HepG2 (cell line): ENCODE results near the gene PMEPA1. TPM values are rescaled to one million over a fixed set of nuclear protein-coding genes. Genes with fewer than 3 reads are reported as not detected.

ENCODE experiments used
- ATAC-seq: fragments of 200-7000 bp; cut with Tn5 transposase; 3 replicates; pipeline ENCODE4 v1.9.1; 2020; ENCODE audit warnings: mild to moderate bottlenecking, moderate library complexity
- BruUV-seq: library from RNA; stranded (reverse); fragments of 400-500 nt; replicated peaks from 2 replicates; lab custom pipeline; 2021; lab: Mats Ljungman, UMichigan
- CTCF ChIA-PET: fragments of 300-600 bp; formaldehyde crosslinking; extraction: SDS; loops from one replicate; lab custom pipeline; 2021; ENCODE audit warnings: low total read pairs, inconsistent platforms, low intra/inter-chr PET ratio; lab: Yijun Ruan, JAX
- POLR2A ChIA-PET: fragments of 350-600 bp; sonication (Branson Sonifier 250); formaldehyde crosslinking; loops from one replicate; lab custom pipeline; 2020; ENCODE audit warnings: antibody characterized with exemption, inconsistent platforms; lab: Yijun Ruan, JAX
- DNase-seq: peaks from one replicate; pipeline ENCODE4 v3.0.0-alpha.2; 2015; ENCODE audit warnings: low spot score
- FAIRE-seq: peaks from 3 replicates; lab custom pipeline; 2011; peaks lifted over from hg19 to GRCh38; lab: Jason Lieb, UNC
- H2AFZ ChIP-seq: one replicate; pipeline ENCODE4 v1.6.1; 2011; ENCODE audit warnings: low read length, inconsistent platforms
- H3K27ac ChIP-seq: fragments of 300-600 bp; 3 replicates; pipeline ENCODE4 v1.8.0; 2011; ENCODE audit warnings: mixed run types, mild to moderate bottlenecking, mixed read lengths, low read length, inconsistent platforms; ENCODE audit not compliant: insufficient read depth; ENCODE audit errors: extremely low read length
- H3K27me3 ChIP-seq, 2 experiments: fragments of 200-600 bp in 1 of 2; 2 replicates in 1 of 2; 3 replicates in 1 of 2; pipeline versions ENCODE4 v1.6.0 to v1.8.0; 2011; ENCODE audit warnings: low read length in 2 of 2, mild to moderate bottlenecking in 2 of 2, moderate library complexity in 2 of 2, inconsistent platforms in 1 of 2; ENCODE audit not compliant: insufficient read depth in 2 of 2, control insufficient read depth in 1 of 2
- H3K36me3 ChIP-seq, 2 experiments: fragments of 200-600 bp in 1 of 2; replicated peaks in 1 of 2; 2 replicates in 1 of 2; 3 replicates in 1 of 2; pipeline versions ENCODE4 v1.5.1 to v1.8.0; 2011; ENCODE audit warnings: low read length in 2 of 2, inconsistent platforms in 1 of 2; ENCODE audit not compliant: insufficient read depth in 2 of 2, control insufficient read depth in 1 of 2
- H3K4me1 ChIP-seq: 2 replicates; pipeline ENCODE4 v1.5.1; 2012; ENCODE audit warnings: low read length, inconsistent platforms; ENCODE audit not compliant: insufficient read depth
- H3K4me2 ChIP-seq: 2 replicates; pipeline ENCODE4 v1.6.0; 2011; ENCODE audit warnings: low read depth, low read length, inconsistent platforms
- H3K4me3 ChIP-seq, 3 experiments: fragments of 200-600 bp in 1 of 3; sonication (generic), shearing (Covaris generic) in 1 of 3; replicated peaks in 1 of 3; 2 replicates each; pipeline ENCODE4 v1.5.1; 2011 to 2016; ENCODE audit warnings: low read length in 3 of 3, inconsistent platforms in 2 of 3, low read depth in 2 of 3, mild to moderate bottlenecking in 2 of 3, control low read depth in 1 of 3, mixed read lengths in 1 of 3; ENCODE audit not compliant: insufficient read depth in 1 of 3
- H3K79me2 ChIP-seq: one replicate; pipeline ENCODE4 v1.6.1; 2011; ENCODE audit warnings: low read length, inconsistent platforms; ENCODE audit not compliant: insufficient read depth
- H3K9ac ChIP-seq: 2 replicates; pipeline ENCODE4 v1.6.0; 2011; ENCODE audit warnings: mild to moderate bottlenecking, low read depth, low read length, inconsistent platforms; ENCODE audit not compliant: insufficient read depth
- H3K9me3 ChIP-seq: 2 replicates; pipeline ENCODE4 v1.5.1; 2012; ENCODE audit warnings: mild to moderate bottlenecking, low read length
- H4K20me1 ChIP-seq: 2 replicates; pipeline ENCODE4 v1.6.0; 2011; ENCODE audit warnings: inconsistent platforms, mild to moderate bottlenecking, low read length, moderate library complexity; ENCODE audit not compliant: insufficient read depth
- KAT8 ChIP-seq: IDR thresholded peaks from 2 replicates; pipeline ENCODE4 v1.6.1; 2016; ENCODE audit warnings: missing genetic modification reagents, missing compliant biosample characterization
- RAD21 ChIP-seq: fragments of 450-650 bp; formaldehyde crosslinking; IDR thresholded peaks from 2 replicates; pipeline ENCODE4 v1.5.0; 2020; ENCODE audit warnings: mild to moderate bottlenecking
- RBFOX2 ChIP-seq: fragments of 200-400 bp; formaldehyde crosslinking; IDR thresholded peaks from 2 replicates; pipeline ENCODE4 v1.6.1; 2017; ENCODE audit warnings: low read depth, mild to moderate bottlenecking, low read length
- SETDB1 ChIP-seq: sonication (generic); formaldehyde crosslinking; IDR thresholded peaks from 2 replicates; pipeline ENCODE4 v1.5.1; 2020; ENCODE audit warnings: missing genetic modification reagents, mild to moderate bottlenecking, borderline replicate concordance
- SRSF4 ChIP-seq: fragments of 200-400 bp; formaldehyde crosslinking; IDR thresholded peaks from one replicate; pipeline ENCODE4 v1.6.1; 2018; ENCODE audit warnings: mild to moderate bottlenecking, low read depth, low read length, moderate library complexity; ENCODE audit not compliant: poor library complexity, severe bottlenecking
- ZNF530 ChIP-seq: sonication (generic); formaldehyde crosslinking; IDR thresholded peaks from 2 replicates; pipeline ENCODE4 v1.5.0; 2020; ENCODE audit warnings: low read depth, mild to moderate bottlenecking, missing genetic modification reagents
- ZNF672 ChIP-seq: sonication (generic); formaldehyde crosslinking; IDR thresholded peaks from 2 replicates; pipeline ENCODE4 v1.8.1; 2022; ENCODE audit warnings: missing genetic modification reagents
- WGBS: methylation state at CpG from one replicate; pipeline ENCODE4 v1.1.6; 2017; ENCODE audit warnings: low lambda C conversion rate; 5-methylcytosine and 5-hydroxymethylcytosine counted together
- in situ Hi-C: cut with HindIII; loops from 2 replicates; pipeline ENCODE4 v1.10.0; 2017; ENCODE audit warnings: low pct_unique_long_range_greater_than_20kb; ENCODE audit not compliant: extremely low pct_ligation_motif_present
- intact Hi-C: fragments of 100-400 bp; cut with micrococcal nuclease; formaldehyde crosslinking; loops from one replicate; pipeline ENCODE4 v1.10.0; 2022; ENCODE audit not compliant: unreplicated experiment
- polyA plus RNA-seq, 8 experiments: library from polyadenylated mRNA; depleted of rRNA in 3 of 8; stranded (reverse) in 7 of 8; unstranded in 1 of 8; fragments of >200 nt; fragmentation: Illumina TruSeq in 4 of 8; extraction: Trizol in 4 of 8; gene quantifications; 2 replicates each; pipeline versions ENCODE4 v1.2.1 to v1.2.3, GENCODE V29; 2011 to 2016; ENCODE audit warnings: low read depth in 4 of 8, missing spikeins in 1 of 8, mixed read lengths in 1 of 8; ENCODE audit not compliant: insufficient read depth in 1 of 8
- total RNA-seq, 5 experiments: library from RNA; depleted of rRNA; stranded (reverse); fragments of >200 nt; fragmentation: Illumina TruSeq; extraction: Trizol; gene quantifications; 2 replicates each; pipeline ENCODE4 v1.2.3, GENCODE V29; 2016; ENCODE audit warnings: low read depth in 1 of 5
- TF ChIP-seq, protein P1 (sequence below): sonication (generic); formaldehyde crosslinking; IDR thresholded peaks from 2 replicates; pipeline ENCODE4 v1.4.0; 2020; ENCODE audit warnings: missing genetic modification reagents
- TF ChIP-seq, protein P2 (sequence below): sonication (generic); formaldehyde crosslinking; conservative IDR thresholded peaks from 2 replicates; pipeline ENCODE4 v1.8.0; 2022; ENCODE audit warnings: mild to moderate bottlenecking, moderate library complexity, missing genetic modification reagents
- TF ChIP-seq, protein P3 (sequence below): sonication (generic); formaldehyde crosslinking; IDR thresholded peaks from 2 replicates; pipeline ENCODE4 v1.8.1; 2022; ENCODE audit warnings: mild to moderate bottlenecking, missing genetic modification reagents
- TF ChIP-seq, protein P4 (sequence below): sonication (generic); formaldehyde crosslinking; IDR thresholded peaks from 2 replicates; pipeline ENCODE4 v1.5.1; 2020; ENCODE audit warnings: mild to moderate bottlenecking, moderate library complexity, missing genetic modification reagents

The PMEPA1 gene
- total and polyA plus RNA-seq, 2 of the 13 experiments (the other 11 are each of a cell fraction or from before 2014, with no cell fraction given) = not detected

DNA sequence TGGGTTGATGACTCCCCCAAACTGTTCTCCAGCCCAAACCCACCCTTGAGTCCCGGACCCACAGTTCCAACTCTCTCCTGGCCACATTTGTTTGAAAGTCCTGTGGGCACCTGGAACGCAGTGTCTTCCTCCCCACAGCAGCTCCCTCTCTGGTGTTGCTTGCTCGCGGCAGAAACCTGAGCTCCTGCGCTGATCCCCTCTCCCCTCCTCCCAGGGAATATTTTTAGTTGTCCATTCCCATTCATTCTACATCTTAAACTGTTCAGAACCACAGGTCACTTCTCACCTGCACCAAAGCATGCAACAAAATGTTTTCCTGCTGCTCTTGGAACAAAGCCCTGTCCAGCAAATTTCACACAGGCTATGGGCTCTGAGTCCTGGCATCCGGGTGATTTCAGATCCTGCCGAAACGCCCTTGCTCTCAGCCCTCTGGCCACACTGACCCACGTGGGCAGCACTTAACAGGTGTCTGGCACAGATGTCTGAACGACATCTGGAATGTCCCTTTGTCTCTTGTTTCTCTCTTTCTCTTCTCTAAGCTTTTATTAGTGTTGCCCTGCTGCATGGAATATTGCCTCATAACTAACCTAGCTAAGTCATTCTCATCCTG is 27.0 kb upstream of the PMEPA1 start:
- 1% methylated on average over 10 of the region's 10 CpGs for WGBS
- intact Hi-C loops (no loop called here), in situ Hi-C loops (no loop called here)
- BruUV-seq = no TSS peak
- Histone ChIP-seq H3K4me1 (no peaks in the 10 kb centered on the region), H3K9ac (no peak overlapping the region), H3K4me3 (no peak overlapping the region), H3K4me2 (no peak overlapping the region), H3K9me3 (no peaks in the 10 kb centered on the region), H3K27ac (no peak overlapping the region), H2AFZ (no peak overlapping the region), H4K20me1 (no peaks in the 10 kb centered on the region), H3K27me3 (peaks cover 3 to 46% of the 10 kb centered on the region in 2 experiments; a peak in 4 of 5 replicates), H3K79me2 (no peaks in the 10 kb centered on the region), H3K36me3 (no peaks in the 10 kb centered on the region)
- ATAC-seq (no peak), FAIRE-seq (no peak), DNase-seq (no peak)
- ChIA-PET CTCF (no interaction called here), POLR2A (no interaction called here)
- TF ChIP-seq RBFOX2 = no peak
- no peak for TF ChIP-seq ZNF672 (CRISPR knock-in tag)
- no peak for TF ChIP-seq KAT8 (CRISPR knock-in tag)
- TF ChIP-seq, protein P1, sequence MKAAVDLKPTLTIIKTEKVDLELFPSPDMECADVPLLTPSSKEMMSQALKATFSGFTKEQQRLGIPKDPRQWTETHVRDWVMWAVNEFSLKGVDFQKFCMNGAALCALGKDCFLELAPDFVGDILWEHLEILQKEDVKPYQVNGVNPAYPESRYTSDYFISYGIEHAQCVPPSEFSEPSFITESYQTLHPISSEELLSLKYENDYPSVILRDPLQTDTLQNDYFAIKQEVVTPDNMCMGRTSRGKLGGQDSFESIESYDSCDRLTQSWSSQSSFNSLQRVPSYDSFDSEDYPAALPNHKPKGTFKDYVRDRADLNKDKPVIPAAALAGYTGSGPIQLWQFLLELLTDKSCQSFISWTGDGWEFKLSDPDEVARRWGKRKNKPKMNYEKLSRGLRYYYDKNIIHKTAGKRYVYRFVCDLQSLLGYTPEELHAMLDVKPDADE = no peak
- TF ChIP-seq, protein P2, sequence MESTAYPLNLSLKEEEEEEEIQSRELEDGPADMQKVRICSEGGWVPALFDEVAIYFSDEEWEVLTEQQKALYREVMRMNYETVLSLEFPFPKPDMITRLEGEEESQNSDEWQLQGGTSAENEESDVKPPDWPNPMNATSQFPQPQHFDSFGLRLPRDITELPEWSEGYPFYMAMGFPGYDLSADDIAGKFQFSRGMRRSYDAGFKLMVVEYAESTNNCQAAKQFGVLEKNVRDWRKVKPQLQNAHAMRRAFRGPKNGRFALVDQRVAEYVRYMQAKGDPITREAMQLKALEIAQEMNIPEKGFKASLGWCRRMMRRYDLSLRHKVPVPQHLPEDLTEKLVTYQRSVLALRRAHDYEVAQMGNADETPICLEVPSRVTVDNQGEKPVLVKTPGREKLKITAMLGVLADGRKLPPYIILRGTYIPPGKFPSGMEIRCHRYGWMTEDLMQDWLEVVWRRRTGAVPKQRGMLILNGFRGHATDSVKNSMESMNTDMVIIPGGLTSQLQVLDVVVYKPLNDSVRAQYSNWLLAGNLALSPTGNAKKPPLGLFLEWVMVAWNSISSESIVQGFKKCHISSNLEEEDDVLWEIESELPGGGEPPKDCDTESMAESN = no peak
- no peak for TF ChIP-seq SETDB1 (CRISPR knock-in tag)
- TF ChIP-seq, protein P3, sequence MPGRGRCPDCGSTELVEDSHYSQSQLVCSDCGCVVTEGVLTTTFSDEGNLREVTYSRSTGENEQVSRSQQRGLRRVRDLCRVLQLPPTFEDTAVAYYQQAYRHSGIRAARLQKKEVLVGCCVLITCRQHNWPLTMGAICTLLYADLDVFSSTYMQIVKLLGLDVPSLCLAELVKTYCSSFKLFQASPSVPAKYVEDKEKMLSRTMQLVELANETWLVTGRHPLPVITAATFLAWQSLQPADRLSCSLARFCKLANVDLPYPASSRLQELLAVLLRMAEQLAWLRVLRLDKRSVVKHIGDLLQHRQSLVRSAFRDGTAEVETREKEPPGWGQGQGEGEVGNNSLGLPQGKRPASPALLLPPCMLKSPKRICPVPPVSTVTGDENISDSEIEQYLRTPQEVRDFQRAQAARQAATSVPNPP (CRISPR knock-in tag) = no peak
- no peak for TF ChIP-seq RAD21 (CRISPR knock-in tag)
- no peak for TF ChIP-seq SRSF4
- TF ChIP-seq, protein P4, sequence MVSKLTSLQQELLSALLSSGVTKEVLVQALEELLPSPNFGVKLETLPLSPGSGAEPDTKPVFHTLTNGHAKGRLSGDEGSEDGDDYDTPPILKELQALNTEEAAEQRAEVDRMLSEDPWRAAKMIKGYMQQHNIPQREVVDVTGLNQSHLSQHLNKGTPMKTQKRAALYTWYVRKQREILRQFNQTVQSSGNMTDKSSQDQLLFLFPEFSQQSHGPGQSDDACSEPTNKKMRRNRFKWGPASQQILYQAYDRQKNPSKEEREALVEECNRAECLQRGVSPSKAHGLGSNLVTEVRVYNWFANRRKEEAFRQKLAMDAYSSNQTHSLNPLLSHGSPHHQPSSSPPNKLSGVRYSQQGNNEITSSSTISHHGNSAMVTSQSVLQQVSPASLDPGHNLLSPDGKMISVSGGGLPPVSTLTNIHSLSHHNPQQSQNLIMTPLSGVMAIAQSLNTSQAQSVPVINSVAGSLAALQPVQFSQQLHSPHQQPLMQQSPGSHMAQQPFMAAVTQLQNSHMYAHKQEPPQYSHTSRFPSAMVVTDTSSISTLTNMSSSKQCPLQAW (CRISPR knock-in tag) = no peak
- TF ChIP-seq ZNF530 (CRISPR knock-in tag) = no peak
